Measurements from ENCODE around the gene KCNH1. TPM values are rescaled to one million over a fixed set of nuclear protein-coding genes. Genes with fewer than 3 reads are reported as not detected.

The KCNH1 gene
- total and polyA plus RNA-seq, 2 experiments from 2014 or later, result 0.28 TPM; not detected in 1

DNA sequence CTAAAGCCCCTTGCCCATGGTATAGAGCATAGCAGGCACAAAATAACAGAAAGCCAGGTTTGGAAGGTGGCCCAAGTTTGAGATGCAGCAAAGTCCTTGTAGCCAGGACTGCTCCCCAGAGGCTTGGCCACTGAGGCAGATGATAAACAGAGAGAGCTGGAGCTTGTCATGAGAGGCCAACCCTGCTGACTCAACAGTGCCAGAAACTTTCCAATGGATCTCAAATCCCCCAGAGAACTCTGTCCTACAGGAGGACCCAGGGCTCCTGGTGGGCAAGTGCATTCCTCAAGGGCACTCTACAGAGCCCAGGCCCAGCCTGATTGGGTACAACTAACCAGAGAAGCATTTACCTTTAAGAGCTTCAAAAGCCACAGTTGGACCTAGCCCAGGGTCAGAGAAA, 280.7 kb downstream of the KCNH1 start (continued):
- TF ChIP-seq EZH2phosphoT487 (IDR thresholded peaks at IDR 0.05; ENCODE audit: unreplicated experiment), result no peak
- no peak for TF ChIP-seq EZH2 (IDR thresholded peaks at IDR 0.05; ENCODE audit: low read depth, unreplicated experiment)

DNA sequence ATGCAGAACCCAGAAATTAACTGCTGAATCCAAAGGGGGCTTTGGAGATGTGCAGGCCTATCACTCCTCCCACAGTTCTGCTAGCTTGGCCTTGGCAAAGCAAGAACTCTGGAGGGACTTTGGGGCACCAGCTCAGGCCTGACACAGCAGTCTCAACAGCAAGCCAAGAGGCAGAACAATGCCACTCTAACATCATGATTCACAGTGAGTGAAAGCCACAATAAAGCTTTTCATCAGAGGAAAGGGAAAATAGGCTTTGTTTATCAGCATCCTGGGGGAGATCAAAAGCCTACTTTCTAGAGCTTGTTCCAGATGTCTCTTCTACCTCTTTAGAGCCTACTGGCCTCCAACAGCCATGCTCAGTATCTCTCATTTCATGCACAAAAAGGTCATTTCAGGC, 283.4 kb downstream of the KCNH1 start:
- Mint-ChIP-seq H3K36me3 (ENCODE audit: low read depth) (no peaks in the 10 kb centered on the region), H3K9me3 (no peaks in the 10 kb centered on the region; the same call in 2 of the 3 replicates), H3K4me1 (no peaks in the 10 kb centered on the region), H3K27me3 (ENCODE audit: insufficient read depth, low read depth, poor library complexity) (no peaks in the 10 kb centered on the region), H3K27ac (no peak overlapping the region), H3K4me3 (no peak overlapping the region)
- Histone ChIP-seq H4K20me1 (replicated peaks; ENCODE audit: insufficient read depth) (no peaks in the 10 kb centered on the region), H3K27me3 (ENCODE audit: insufficient read depth) (no peaks in the 10 kb centered on the region), H3K36me3 (ENCODE audit: insufficient read depth) (no peaks in the 10 kb centered on the region), H3K4me2 (no peak overlapping the region), H3K4me1 (ENCODE audit: insufficient read depth) (no peaks in the 10 kb centered on the region), H3K4me3 (no peak overlapping the region), H3K79me2 (replicated peaks; ENCODE audit: insufficient read depth) (no peaks in the 10 kb centered on the region), H3F3A (replicated peaks; ENCODE audit: low read depth) (no peaks in the 10 kb centered on the region), H2AFZ (no peak overlapping the region), H3K27ac (ENCODE audit: low read depth) (no peak overlapping the region), H3K9me2 (ENCODE audit: insufficient read depth) (peaks cover 5% of the 10 kb centered on the region; the same call in 1 of the 2 replicates)
- DNase-seq (ENCODE audit: low spot score) (no peak), ATAC-seq (no peak)
- TF ChIP-seq JUNB (IDR thresholded peaks at IDR 0.05; ENCODE audit: unreplicated experiment) (no peak), EZH2phosphoT487 (IDR thresholded peaks at IDR 0.05; ENCODE audit: unreplicated experiment) (no peak), NANOG (IDR thresholded peaks at IDR 0.05; ENCODE audit: borderline replicate concordance) (no peak)
- TF ChIP-seq, protein P1, sequence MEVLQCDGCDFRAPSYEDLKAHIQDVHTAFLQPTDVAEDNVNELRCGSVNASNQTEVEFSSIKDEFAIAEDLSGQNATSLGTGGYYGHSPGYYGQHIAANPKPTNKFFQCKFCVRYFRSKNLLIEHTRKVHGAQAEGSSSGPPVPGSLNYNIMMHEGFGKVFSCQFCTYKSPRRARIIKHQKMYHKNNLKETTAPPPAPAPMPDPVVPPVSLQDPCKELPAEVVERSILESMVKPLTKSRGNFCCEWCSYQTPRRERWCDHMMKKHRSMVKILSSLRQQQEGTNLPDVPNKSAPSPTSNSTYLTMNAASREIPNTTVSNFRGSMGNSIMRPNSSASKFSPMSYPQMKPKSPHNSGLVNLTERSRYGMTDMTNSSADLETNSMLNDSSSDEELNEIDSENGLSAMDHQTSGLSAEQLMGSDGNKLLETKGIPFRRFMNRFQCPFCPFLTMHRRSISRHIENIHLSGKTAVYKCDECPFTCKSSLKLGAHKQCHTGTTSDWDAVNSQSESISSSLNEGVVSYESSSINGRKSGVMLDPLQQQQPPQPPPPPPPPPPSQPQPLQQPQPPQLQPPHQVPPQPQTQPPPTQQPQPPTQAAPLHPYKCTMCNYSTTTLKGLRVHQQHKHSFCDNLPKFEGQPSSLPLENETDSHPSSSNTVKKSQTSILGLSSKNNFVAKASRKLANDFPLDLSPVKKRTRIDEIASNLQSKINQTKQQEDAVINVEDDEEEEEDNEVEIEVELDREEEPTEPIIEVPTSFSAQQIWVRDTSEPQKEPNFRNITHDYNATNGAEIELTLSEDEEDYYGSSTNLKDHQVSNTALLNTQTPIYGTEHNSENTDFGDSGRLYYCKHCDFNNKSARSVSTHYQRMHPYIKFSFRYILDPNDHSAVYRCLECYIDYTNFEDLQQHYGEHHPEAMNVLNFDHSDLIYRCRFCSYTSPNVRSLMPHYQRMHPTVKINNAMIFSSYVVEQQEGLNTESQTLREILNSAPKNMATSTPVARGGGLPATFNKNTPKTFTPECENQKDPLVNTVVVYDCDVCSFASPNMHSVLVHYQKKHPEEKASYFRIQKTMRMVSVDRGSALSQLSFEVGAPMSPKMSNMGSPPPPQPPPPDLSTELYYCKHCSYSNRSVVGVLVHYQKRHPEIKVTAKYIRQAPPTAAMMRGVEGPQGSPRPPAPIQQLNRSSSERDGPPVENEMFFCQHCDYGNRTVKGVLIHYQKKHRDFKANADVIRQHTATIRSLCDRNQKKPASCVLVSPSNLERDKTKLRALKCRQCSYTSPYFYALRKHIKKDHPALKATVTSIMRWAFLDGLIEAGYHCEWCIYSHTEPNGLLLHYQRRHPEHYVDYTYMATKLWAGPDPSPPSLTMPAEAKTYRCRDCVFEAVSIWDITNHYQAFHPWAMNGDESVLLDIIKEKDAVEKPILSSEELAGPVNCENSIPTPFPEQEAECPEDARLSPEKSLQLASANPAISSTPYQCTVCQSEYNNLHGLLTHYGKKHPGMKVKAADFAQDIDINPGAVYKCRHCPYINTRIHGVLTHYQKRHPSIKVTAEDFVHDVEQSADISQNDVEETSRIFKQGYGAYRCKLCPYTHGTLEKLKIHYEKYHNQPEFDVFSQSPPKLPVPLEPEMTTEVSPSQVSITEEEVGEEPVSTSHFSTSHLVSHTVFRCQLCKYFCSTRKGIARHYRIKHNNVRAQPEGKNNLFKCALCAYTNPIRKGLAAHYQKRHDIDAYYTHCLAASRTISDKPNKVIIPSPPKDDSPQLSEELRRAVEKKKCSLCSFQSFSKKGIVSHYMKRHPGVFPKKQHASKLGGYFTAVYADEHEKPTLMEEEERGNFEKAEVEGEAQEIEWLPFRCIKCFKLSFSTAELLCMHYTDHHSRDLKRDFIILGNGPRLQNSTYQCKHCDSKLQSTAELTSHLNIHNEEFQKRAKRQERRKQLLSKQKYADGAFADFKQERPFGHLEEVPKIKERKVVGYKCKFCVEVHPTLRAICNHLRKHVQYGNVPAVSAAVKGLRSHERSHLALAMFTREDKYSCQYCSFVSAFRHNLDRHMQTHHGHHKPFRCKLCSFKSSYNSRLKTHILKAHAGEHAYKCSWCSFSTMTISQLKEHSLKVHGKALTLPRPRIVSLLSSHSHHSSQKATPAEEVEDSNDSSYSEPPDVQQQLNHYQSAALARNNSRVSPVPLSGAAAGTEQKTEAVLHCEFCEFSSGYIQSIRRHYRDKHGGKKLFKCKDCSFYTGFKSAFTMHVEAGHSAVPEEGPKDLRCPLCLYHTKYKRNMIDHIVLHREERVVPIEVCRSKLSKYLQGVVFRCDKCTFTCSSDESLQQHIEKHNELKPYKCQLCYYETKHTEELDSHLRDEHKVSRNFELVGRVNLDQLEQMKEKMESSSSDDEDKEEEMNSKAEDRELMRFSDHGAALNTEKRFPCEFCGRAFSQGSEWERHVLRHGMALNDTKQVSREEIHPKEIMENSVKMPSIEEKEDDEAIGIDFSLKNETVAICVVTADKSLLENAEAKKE (CRISPR knock-in tag; IDR thresholded peaks at IDR 0.05), result no peak

Measured in GM23338 (cell line).